Measurements from ENCODE around the gene GALNT7. TPM values are rescaled to one million over a fixed set of nuclear protein-coding genes. Genes with fewer than 3 reads are reported as not detected.

Gene GALNT7
- total and polyA plus RNA-seq, 10 of the 15 experiments (the other 5 are each of a cell fraction or from before 2014, with no cell fraction given), result 14.2 to 33.2 (median 28.9) TPM

DNA sequence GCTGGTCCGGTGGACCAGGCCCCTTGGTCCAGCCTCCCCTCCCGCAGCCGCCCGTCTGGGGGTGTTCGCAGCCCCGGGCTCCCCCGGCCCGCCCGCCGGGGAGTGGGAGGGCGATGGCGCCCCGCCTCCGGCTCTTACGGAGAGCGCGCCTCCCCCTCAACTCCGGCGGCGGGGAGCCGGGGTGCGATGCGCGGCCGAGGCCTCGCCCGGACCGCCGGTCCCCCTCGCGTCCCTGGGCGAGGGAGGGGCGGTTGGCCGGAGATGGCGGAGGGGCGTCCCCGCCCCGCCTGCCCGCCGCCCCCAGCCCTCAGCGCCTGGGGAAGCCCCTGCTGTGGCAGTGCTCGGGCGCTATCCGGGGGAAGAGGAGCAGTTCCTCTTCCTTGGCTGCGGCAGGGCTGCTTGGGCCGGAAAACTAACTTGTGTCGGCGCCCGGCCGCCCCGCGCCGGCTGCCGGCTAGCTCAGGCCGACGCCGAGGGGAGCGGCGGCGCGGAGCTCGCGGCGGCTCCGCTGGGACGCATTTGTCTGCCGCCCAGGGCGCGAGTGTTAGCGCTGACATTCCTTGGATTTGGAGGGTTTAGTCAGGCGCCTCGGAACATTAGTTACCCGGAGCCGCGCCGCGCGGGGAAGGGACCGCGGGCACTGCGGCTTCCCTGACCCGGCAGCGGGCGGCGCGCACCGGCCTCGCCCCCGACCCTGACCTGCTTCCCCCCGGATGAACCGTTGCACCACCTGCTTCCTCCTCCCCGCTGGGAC, 994 bp downstream of the GALNT7 start (continued):
- TF ChIP-seq, protein P1, sequence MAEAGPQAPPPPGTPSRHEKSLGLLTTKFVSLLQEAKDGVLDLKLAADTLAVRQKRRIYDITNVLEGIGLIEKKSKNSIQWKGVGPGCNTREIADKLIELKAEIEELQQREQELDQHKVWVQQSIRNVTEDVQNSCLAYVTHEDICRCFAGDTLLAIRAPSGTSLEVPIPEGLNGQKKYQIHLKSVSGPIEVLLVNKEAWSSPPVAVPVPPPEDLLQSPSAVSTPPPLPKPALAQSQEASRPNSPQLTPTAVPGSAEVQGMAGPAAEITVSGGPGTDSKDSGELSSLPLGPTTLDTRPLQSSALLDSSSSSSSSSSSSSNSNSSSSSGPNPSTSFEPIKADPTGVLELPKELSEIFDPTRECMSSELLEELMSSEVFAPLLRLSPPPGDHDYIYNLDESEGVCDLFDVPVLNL (IDR thresholded peaks at IDR 0.05; ENCODE audit: low read depth, low read length), result no peak
- TF ChIP-seq PML (IDR thresholded peaks at IDR 0.05; ENCODE audit: low read length), result 0 out of 2 replicates have a peak, but pooled peaks have one; percentile 39
- no peak; the same call in 1 of the 2 replicates for TF ChIP-seq YY1 (IDR thresholded peaks at IDR 0.05; ENCODE audit: low read depth, low read length)
- TF ChIP-seq BCL11A (IDR thresholded peaks at IDR 0.05; ENCODE audit: low read depth, low read length), result 0 out of 2 replicates have a peak, but pooled peaks have one; percentile 6
- TF ChIP-seq BRCA1 (IDR thresholded peaks at IDR 0.05; ENCODE audit: low read depth, low read length), result no peak
- no peak for TF ChIP-seq ZNF384 (IDR thresholded peaks at IDR 0.05; ENCODE audit: borderline replicate concordance, low read depth, low read length)
- TF ChIP-seq MTA2 (IDR thresholded peaks at IDR 0.05; ENCODE audit: low read depth), result no peak
- TF ChIP-seq, protein P2, sequence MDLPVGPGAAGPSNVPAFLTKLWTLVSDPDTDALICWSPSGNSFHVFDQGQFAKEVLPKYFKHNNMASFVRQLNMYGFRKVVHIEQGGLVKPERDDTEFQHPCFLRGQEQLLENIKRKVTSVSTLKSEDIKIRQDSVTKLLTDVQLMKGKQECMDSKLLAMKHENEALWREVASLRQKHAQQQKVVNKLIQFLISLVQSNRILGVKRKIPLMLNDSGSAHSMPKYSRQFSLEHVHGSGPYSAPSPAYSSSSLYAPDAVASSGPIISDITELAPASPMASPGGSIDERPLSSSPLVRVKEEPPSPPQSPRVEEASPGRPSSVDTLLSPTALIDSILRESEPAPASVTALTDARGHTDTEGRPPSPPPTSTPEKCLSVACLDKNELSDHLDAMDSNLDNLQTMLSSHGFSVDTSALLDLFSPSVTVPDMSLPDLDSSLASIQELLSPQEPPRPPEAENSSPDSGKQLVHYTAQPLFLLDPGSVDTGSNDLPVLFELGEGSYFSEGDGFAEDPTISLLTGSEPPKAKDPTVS (IDR thresholded peaks at IDR 0.05; ENCODE audit: low read depth, low read length), result no peak
- TF ChIP-seq, protein P3, sequence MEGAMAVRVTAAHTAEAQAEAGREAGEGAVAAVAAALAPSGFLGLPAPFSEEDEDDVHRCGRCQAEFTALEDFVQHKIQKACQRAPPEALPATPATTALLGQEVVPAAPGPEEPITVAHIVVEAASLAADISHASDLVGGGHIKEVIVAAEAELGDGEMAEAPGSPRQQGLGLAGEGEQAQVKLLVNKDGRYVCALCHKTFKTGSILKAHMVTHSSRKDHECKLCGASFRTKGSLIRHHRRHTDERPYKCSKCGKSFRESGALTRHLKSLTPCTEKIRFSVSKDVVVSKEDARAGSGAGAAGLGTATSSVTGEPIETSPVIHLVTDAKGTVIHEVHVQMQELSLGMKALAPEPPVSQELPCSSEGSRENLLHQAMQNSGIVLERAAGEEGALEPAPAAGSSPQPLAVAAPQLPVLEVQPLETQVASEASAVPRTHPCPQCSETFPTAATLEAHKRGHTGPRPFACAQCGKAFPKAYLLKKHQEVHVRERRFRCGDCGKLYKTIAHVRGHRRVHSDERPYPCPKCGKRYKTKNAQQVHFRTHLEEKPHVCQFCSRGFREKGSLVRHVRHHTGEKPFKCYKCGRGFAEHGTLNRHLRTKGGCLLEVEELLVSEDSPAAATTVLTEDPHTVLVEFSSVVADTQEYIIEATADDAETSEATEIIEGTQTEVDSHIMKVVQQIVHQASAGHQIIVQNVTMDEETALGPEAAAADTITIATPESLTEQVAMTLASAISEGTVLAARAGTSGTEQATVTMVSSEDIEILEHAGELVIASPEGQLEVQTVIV (IDR thresholded peaks at IDR 0.05; ENCODE audit: borderline replicate concordance, partially characterized antibody), result no peak
- TF ChIP-seq, protein P4, sequence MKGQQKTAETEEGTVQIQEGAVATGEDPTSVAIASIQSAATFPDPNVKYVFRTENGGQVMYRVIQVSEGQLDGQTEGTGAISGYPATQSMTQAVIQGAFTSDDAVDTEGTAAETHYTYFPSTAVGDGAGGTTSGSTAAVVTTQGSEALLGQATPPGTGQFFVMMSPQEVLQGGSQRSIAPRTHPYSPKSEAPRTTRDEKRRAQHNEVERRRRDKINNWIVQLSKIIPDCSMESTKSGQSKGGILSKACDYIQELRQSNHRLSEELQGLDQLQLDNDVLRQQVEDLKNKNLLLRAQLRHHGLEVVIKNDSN (IDR thresholded peaks at IDR 0.05; ENCODE audit: borderline replicate concordance, extremely low read length, insufficient read depth, low read depth, low read length), result no peak
- TF ChIP-seq BMI1 (IDR thresholded peaks at IDR 0.05; ENCODE audit: borderline replicate concordance), result no peak
- no peak for TF ChIP-seq NR2C2 (IDR thresholded peaks at IDR 0.05; ENCODE audit: borderline replicate concordance, control insufficient read depth, insufficient read length, low read depth)
- TF ChIP-seq HDGF (IDR thresholded peaks at IDR 0.05), result no peak
- peak; percentile 28; the same call in 1 of the 2 replicates for TF ChIP-seq CREB1 (IDR thresholded peaks at IDR 0.05; ENCODE audit: low read depth)
- TF ChIP-seq, protein P5, sequence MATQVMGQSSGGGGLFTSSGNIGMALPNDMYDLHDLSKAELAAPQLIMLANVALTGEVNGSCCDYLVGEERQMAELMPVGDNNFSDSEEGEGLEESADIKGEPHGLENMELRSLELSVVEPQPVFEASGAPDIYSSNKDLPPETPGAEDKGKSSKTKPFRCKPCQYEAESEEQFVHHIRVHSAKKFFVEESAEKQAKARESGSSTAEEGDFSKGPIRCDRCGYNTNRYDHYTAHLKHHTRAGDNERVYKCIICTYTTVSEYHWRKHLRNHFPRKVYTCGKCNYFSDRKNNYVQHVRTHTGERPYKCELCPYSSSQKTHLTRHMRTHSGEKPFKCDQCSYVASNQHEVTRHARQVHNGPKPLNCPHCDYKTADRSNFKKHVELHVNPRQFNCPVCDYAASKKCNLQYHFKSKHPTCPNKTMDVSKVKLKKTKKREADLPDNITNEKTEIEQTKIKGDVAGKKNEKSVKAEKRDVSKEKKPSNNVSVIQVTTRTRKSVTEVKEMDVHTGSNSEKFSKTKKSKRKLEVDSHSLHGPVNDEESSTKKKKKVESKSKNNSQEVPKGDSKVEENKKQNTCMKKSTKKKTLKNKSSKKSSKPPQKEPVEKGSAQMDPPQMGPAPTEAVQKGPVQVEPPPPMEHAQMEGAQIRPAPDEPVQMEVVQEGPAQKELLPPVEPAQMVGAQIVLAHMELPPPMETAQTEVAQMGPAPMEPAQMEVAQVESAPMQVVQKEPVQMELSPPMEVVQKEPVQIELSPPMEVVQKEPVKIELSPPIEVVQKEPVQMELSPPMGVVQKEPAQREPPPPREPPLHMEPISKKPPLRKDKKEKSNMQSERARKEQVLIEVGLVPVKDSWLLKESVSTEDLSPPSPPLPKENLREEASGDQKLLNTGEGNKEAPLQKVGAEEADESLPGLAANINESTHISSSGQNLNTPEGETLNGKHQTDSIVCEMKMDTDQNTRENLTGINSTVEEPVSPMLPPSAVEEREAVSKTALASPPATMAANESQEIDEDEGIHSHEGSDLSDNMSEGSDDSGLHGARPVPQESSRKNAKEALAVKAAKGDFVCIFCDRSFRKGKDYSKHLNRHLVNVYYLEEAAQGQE (IDR thresholded peaks at IDR 0.05; ENCODE audit: low read depth, low read length), result no peak
- TF ChIP-seq ESRRA (IDR thresholded peaks at IDR 0.05; ENCODE audit: low read length), result no peak
- TF ChIP-seq TARDBP (IDR thresholded peaks at IDR 0.05; ENCODE audit: borderline replicate concordance), result no peak
- no peak for TF ChIP-seq POLR2AphosphoS2 (IDR thresholded peaks at IDR 0.05; ENCODE audit: low read depth, low read length)
- no peak for TF ChIP-seq CBFB (IDR thresholded peaks at IDR 0.05; ENCODE audit: low read depth)
- TF ChIP-seq BACH1 (IDR thresholded peaks at IDR 0.05; ENCODE audit: borderline replicate concordance), result no peak; the same call in 1 of the 2 replicates
- TF ChIP-seq EGR1 (IDR thresholded peaks at IDR 0.05; ENCODE audit: borderline replicate concordance in 1 of 2, low read depth in 2 of 2, low read length in 2 of 2), result peak in 1 of 2 experiments; percentile 58; a peak in 2 of 3 replicates

All from GM12878 (cell line).